SHP77 (cell line): ENCODE results near the gene MSI2.

Experiments used
- DNase-seq, 2 experiments: peaks; one replicate each; lab custom pipeline; 2025; lab: John Stamatoyannopoulos, UW

Gene MSI2

GRCh38 chr17:57524839-57525568 is 268.7 kb downstream of the MSI2 start:
- no peak for DNase-seq

GRCh38 chr17:57527221-57528057 is 271.1 kb downstream of the MSI2 start:
- no peak for DNase-seq

- DNase-seq = no peak
Measured at GRCh38 chr17:57528058-57528451, 271.7 kb downstream of the MSI2 start.

- DNase-seq = no peak
Measured at GRCh38 chr17:57530026-57530425, 273.7 kb downstream of the MSI2 start.

- no peak for DNase-seq
Measured at GRCh38 chr17:57530508-57530907, 274.2 kb downstream of the MSI2 start.

GRCh38 chr17:57531078-57531477 is 274.8 kb downstream of the MSI2 start:
- DNase-seq = no peak

- DNase-seq = no peak
Measured at GRCh38 chr17:57531648-57532504, 275.6 kb downstream of the MSI2 start.

GRCh38 chr17:57532556-57532955 is 276.2 kb downstream of the MSI2 start:
- no peak for DNase-seq

- no peak for DNase-seq
Measured at GRCh38 chr17:57532966-57533365, 276.6 kb downstream of the MSI2 start.

GRCh38 chr17:57533684-57534305 is 277.5 kb downstream of the MSI2 start:
- no peak for DNase-seq

GRCh38 chr17:57534863-57535248 is 278.5 kb downstream of the MSI2 start:
- no peak for DNase-seq

GRCh38 chr17:57535249-57535966 is 279.1 kb downstream of the MSI2 start:
- peak; percentile 88 to 90 for DNase-seq

- no peak for DNase-seq
Measured at GRCh38 chr17:57536289-57536688, 280.0 kb downstream of the MSI2 start.

GRCh38 chr17:57536789-57537523 is 280.6 kb downstream of the MSI2 start:
- DNase-seq = no peak

GRCh38 chr17:57537524-57538410 is 281.4 kb downstream of the MSI2 start:
- DNase-seq = peak; percentile 40 to 42

GRCh38 chr17:57538736-57539456 is 282.6 kb downstream of the MSI2 start:
- DNase-seq = no peak

GRCh38 chr17:57539529-57540301 is 283.4 kb downstream of the MSI2 start:
- DNase-seq = no peak

- DNase-seq = no peak
Measured at GRCh38 chr17:57540596-57540995, 284.3 kb downstream of the MSI2 start.
